Stimulated activated naive CD8-positive, alpha-beta T cell treated with anti-CD3 and anti-CD28 coated beads, Interleukin-15, amount 100 ng/mL, for 72 hours (primary cell): Measurements from ENCODE around the gene DOCK4.

Experiments
- ATAC-seq: fragments of 150-1000 bp; cut with Tn5 transposase; 2 replicates; pipeline ENCODE4 v1.10.0; 2021; ENCODE audit warnings: mild to moderate bottlenecking, moderate library complexity
- DNase-seq, 2 donors: peaks; one replicate each; pipeline ENCODE4 v3.0.0; 2021 to 2022
- H3K27ac Mint-ChIP-seq, 2 donors: one replicate each; pipeline ENCODE4 v1.8.0; 2022; ENCODE audit warnings: mild to moderate bottlenecking in 2 of 2, mixed read lengths in 2 of 2, moderate library complexity in 2 of 2
- H3K27me3 Mint-ChIP-seq: one replicate; pipeline ENCODE4 v1.8.0; 2022; ENCODE audit warnings: mixed read lengths
- H3K4me1 Mint-ChIP-seq: one replicate; pipeline ENCODE4 v1.8.0; 2022; ENCODE audit warnings: mild to moderate bottlenecking, mixed read lengths
- H3K4me3 Mint-ChIP-seq, 2 donors: one replicate each; pipeline ENCODE4 v1.8.0; 2022; ENCODE audit warnings: mild to moderate bottlenecking in 2 of 2, mixed read lengths in 2 of 2, moderate library complexity in 1 of 2
- H3K9me3 Mint-ChIP-seq, 2 donors: one replicate each; pipeline ENCODE4 v1.8.0; 2022; ENCODE audit warnings: mixed read lengths in 2 of 2

Gene DOCK4

DNA sequence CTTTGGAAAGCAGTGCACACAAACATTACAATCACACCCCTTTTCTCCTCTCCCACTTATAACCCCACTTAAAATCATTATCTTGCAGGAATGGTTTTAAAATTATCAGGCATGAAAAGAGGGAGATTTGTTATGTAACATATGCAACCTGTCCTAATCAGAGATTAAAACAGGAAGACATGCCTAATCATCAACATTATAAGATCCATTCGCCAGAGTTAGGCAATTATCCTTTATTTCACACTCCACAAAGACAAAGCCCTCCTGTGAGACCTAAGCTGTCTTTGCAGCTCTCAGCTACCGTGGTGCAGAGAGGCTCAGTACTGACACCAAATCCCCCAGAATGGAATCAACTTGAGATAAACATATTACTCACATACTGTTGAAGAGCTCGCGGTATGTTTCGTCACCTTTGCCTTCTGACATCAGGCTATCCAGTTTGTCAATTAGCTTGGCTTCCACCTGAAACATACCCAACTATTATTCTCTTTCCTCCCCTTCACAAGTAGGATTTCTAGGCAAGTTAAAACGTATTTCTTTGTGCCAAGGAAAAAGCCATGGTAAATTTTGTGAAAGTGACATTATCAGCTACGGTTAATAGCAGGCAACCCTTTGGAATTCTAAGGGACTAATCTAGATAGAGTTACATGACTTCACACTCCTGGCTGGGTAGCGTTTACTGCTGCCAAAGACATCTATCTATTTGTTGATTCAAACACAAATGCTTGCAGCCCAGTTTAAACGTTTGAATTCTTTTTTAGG, 417.7 kb downstream of the DOCK4 start:
- ATAC-seq (no peak), DNase-seq (no peak)
- Mint-ChIP-seq H3K27ac (no peak overlapping the region), H3K4me1 (no peaks in the 10 kb centered on the region), H3K9me3 (peaks cover 0 to under 1% of the 10 kb centered on the region in 2 donors), H3K27me3 (peaks cover 20% of the 10 kb centered on the region), H3K4me3 (no peak overlapping the region)

DNA sequence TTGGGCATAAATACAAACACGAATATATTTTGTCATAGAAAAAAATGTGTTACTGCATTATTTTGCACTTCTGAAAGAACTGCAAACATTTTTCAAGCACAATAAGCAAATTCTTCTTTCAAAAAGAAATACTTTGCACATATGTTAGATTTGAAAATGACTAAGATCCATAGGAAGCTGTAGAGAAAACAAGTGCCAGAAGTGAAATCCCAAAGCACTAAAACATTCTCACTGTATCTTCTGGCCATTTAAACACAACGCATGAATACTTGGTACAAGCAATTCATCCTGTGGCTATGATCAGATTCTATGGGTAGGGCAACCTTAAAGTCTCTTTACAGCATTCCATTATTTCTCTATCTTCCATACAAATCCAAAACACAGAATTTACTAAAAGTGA, 418.5 kb downstream of the DOCK4 start:
- H3K27me3 Mint-ChIP-seq: peaks cover 20% of the 10 kb centered on the region
- H3K27ac Mint-ChIP-seq: no peak overlapping the region
- DNase-seq (no peak), ATAC-seq (no peak)
- H3K4me1 Mint-ChIP-seq: no peaks in the 10 kb centered on the region
- no peaks in the 10 kb centered on the region for H3K9me3 Mint-ChIP-seq
- H3K4me3 Mint-ChIP-seq: no peak overlapping the region

DNA sequence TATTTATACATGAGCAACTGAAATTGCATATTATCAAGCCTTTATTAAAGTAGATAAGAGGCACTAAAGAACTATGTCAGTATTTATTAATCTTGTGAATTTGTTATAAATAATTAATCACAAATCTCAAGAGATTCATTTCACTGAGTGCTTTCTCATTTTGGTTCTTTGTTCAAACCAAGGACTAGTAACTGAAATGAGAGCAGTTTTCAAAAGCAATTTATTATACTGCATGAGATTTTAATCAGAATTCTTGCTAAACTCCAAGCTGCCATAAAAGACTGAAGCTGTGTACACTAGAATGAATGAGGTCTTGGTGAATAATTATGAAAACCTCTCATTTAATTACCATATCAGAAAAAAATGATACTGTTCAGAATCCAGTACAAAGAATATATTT, 419.1 kb downstream of the DOCK4 start:
- H3K27me3 Mint-ChIP-seq: peaks cover 20% of the 10 kb centered on the region
- ATAC-seq (no peak), DNase-seq (no peak)
- H3K4me1 Mint-ChIP-seq: no peaks in the 10 kb centered on the region
- H3K9me3 Mint-ChIP-seq: no peaks in the 10 kb centered on the region
- no peak overlapping the region for H3K4me3 Mint-ChIP-seq
- H3K27ac Mint-ChIP-seq: no peak overlapping the region

DNA sequence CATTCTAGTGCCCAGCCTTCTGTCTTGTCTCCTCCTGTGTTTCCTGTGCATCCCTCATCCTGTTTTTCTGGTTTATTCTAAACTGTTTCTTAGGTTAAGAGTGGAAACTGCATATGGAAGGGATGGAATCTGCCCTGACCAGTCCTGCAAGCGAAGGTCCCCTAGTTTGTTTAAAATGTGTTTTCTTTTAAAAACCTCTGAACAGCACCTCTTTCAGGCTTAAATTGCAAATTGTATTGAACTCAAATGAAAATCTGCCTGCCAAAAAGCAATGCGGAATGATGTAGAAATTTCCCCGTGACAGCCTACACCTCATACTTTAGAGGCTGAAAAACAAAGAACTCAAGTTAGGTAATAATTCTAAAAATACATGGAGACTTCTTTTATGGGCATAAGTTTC, 421.1 kb downstream of the DOCK4 start:
- Mint-ChIP-seq H3K4me3 (no peak overlapping the region), H3K4me1 (no peaks in the 10 kb centered on the region), H3K27me3 (peaks cover 33% of the 10 kb centered on the region), H3K27ac (no peak overlapping the region), H3K9me3 (no peaks in the 10 kb centered on the region)
- ATAC-seq (no peak), DNase-seq (no peak)

DNA sequence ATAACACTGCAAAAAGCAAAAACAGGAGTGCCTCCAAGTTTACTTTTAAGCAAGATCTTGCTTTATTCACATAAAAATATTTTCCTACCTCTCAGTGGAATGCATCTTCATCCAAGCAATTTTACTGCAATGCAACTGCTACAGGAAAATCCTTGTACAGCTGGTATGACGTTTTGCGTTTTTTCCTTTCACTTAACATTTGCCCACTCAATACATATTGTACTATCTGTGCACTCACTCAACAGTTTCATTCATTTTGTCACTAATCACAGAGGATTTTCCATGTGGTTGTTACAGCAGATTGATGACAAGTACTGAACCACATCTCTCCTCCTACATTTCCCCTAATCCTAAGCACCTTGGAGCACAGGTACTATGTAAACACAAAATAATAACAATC, 421.9 kb downstream of the DOCK4 start:
- no peak for DNase-seq
- H3K9me3 Mint-ChIP-seq: no peaks in the 10 kb centered on the region
- no peak overlapping the region for H3K27ac Mint-ChIP-seq
- H3K27me3 Mint-ChIP-seq: peaks cover 41% of the 10 kb centered on the region
- no peak for ATAC-seq
- no peak overlapping the region for H3K4me3 Mint-ChIP-seq
- H3K4me1 Mint-ChIP-seq: no peaks in the 10 kb centered on the region

DNA sequence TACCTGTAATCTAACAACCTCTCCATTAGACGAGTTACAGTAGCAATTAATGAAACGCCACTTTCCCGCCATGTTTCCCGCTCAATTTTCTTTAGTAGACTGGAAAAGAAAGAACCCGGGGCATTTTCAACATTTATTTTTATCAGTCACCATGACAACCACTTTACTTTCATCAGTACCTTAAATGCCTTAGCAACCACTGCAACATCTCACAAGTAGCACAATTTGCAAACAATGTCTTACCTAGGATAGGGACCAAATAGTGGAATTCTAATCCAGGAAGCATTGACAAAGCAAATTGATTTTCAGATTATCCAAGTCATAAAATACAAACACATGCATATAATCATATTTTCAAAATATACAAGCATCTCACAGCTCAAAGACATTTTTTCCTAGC, 422.3 kb downstream of the DOCK4 start:
- Mint-ChIP-seq H3K4me1 (no peaks in the 10 kb centered on the region), H3K9me3 (no peaks in the 10 kb centered on the region), H3K27me3 (peaks cover 41% of the 10 kb centered on the region), H3K27ac (no peak overlapping the region), H3K4me3 (no peak overlapping the region)
- ATAC-seq: no peak
- no peak for DNase-seq

DNA sequence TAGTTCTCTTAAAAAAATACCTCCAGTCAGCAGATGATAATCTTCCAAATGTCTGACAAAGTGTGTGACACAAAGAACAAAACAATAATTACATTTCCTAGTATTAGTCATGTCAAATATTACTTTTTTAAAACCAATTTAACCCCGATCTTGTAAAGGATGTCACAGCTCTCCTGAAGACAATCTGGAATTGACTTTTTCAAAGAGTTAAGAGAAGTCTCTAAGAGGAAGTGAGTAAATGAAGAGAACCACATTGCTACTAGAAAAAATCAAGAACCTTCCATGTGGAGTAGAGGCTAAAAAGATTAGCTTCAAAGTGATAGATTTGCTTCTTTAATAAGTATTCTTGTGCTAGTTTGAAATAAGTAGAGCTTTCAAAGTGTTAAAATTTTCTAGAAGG, 425.7 kb downstream of the DOCK4 start:
- Mint-ChIP-seq H3K4me3 (no peak overlapping the region), H3K4me1 (no peaks in the 10 kb centered on the region), H3K27me3 (peaks cover 32% of the 10 kb centered on the region), H3K9me3 (peaks cover 0 to 5% of the 10 kb centered on the region in 2 donors), H3K27ac (no peak overlapping the region)
- ATAC-seq (no peak), DNase-seq (no peak)

DNA sequence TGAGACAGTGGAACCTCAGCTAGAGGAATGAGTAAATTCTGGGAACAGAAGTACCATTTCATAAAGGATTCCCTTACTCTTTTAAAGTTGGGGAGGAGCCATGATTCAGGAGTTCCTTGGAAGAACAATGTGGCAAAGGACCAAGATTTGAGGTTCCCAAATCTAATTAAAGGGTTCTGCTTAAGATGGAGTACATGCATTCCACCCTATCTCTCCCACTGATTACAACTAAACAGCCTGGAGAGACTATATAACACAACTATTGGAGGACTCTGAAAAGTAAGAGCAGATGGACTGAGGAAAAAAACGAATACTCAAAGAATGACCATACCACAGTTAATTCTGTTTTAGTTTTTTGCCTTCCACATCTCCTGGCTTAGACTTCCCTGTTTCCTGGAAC, 431.0 kb downstream of the DOCK4 start:
- H3K27me3 Mint-ChIP-seq: peaks cover 8% of the 10 kb centered on the region
- H3K4me3 Mint-ChIP-seq: no peak overlapping the region
- peaks cover 0 to 7% of the 10 kb centered on the region in 2 donors for H3K9me3 Mint-ChIP-seq
- ATAC-seq: no peak
- H3K27ac Mint-ChIP-seq: no peak overlapping the region
- DNase-seq: no peak
- H3K4me1 Mint-ChIP-seq: no peaks in the 10 kb centered on the region

DNA sequence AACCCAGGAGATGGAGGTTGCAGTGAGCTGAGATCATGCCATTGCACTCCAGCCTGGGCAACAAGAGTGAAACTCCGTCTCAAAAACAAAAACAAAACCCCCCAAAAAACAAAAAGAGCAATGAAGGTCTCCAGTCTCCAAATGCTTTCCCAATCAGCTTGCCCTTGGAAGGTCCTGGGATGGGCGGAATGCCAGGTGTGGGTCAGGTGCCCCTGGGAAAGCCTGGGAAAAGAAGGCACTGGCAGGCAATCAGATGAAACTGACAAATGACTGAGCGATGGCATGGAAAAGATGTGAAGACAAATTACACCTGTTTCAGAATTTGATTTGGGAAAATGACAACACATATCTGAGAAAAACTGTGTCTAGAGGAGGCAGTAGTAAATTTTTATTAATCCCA, 433.5 kb downstream of the DOCK4 start:
- no peak for DNase-seq
- Mint-ChIP-seq H3K27ac (no peak overlapping the region), H3K4me3 (no peak overlapping the region), H3K4me1 (no peaks in the 10 kb centered on the region), H3K9me3 (peaks cover 0 to 7% of the 10 kb centered on the region in 2 donors), H3K27me3 (no peaks in the 10 kb centered on the region)
- ATAC-seq: no peak

DNA sequence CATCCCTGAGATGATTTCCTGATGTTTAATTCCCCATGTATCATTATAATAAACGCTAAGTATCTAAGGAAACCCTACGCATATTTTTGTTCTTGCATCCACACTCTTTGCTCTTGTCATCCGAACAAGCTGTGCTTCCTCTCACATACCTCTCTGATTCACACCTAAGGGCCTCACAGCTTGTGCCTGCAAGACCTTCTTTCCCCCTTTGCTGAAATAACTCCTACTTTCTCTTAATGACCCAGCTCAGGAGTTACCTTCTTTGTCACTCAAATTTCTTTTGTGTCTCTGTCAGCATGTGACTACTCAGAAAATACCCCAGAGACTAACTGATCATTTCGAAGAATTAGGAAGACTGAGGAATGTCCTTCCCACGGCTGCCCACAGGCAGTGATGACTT, 434.6 kb downstream of the DOCK4 start:
- no peak for DNase-seq
- Mint-ChIP-seq H3K4me3 (no peak overlapping the region), H3K27me3 (no peaks in the 10 kb centered on the region), H3K9me3 (peaks cover 0 to 7% of the 10 kb centered on the region in 2 donors), H3K4me1 (no peaks in the 10 kb centered on the region), H3K27ac (no peak overlapping the region)
- ATAC-seq: no peak

DNA sequence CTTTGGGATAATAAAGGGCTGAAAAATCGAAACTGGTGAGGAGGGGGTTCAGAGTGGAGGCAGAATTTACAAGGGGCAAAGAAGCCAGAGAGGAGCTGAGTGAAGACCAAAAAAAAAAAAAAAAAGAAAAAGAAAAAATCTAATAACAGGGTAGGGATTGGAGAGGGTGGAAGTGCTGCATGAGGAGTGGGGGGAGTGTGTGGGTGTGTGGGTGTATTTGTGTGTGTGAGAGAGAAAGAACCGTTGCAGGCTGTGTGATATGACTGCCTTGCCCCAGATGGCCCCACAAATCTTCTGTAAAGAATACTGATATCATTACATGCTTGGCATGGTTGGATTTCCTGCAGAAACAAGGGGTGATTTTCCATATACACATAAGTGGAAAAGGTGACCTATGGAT, 436.1 kb downstream of the DOCK4 start:
- ATAC-seq: no peak
- Mint-ChIP-seq H3K4me1 (no peaks in the 10 kb centered on the region), H3K9me3 (no peaks in the 10 kb centered on the region), H3K27ac (no peak overlapping the region), H3K4me3 (no peak overlapping the region), H3K27me3 (no peaks in the 10 kb centered on the region)
- no peak for DNase-seq

DNA sequence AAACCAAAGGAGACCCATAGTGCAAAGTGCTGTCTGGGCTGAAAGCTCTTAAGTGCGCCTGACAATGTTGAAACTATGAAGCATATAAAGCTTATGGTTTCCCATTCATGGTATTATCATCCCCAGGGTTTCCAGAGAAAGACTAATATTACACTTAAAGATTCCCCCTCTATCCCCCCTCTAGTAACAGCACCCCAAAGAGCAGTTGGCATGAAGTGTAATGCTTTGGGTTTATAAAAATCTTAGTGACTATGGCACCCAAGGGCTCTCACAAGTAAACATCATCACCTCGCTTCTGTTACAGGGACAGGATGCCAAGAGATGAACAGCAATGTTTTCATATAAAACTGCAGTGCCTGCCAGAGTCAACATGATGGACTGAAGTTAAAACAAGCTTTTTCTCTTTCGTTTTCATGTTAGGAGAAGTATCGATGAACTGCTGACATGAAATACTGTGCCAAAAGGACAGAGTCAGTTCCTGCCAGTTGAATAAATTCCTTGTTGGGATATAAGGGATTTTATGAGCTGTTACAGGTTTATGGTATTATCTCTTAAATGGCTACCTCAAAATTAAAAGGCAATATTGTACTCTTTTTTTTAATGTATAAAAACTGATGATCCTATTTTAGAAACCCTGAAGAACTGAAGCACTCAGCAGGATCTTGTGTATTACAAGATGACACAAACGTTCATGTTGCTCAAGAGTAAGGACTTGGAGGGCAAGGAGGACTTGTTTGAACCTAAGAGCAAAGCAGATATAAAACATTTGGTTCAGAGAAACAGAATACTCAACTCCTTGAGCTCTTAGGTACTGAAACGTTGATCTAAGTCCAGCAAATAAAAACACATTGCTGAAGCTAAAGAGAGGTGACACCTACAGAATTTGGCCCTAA, 440.2 kb downstream of the DOCK4 start:
- no peak overlapping the region for H3K4me3 Mint-ChIP-seq
- H3K27ac Mint-ChIP-seq: no peak overlapping the region
- H3K27me3 Mint-ChIP-seq: no peaks in the 10 kb centered on the region
- H3K4me1 Mint-ChIP-seq: no peaks in the 10 kb centered on the region
- DNase-seq (no peak), ATAC-seq (no peak)
- no peaks in the 10 kb centered on the region for H3K9me3 Mint-ChIP-seq

DNA sequence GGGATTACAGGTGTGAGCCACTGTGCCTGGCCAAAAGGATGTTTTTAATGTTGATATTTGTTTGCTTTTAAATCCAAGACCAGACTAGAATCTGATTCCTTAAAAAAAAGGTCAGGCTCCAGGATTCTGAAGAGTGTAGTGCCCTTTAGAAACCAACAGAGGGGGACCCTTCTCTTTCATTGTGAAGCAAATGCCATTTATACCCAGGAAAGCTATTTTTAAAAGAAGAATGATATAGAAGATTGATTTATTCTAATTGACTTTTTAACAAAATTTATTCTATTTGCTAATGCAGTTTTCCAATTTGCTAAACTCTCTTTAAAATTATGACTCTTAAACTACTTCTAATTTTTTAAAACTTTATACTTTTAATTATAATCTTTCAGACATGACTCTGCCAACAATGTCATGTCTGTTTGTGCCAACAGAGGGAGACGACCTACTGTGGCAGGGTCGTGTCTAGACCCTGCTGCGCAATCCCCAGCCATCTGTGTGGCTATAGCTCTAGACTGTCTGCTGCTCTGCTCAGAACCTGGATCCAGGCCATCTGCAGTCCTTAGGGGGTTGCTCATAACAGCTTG, 442.9 kb downstream of the DOCK4 start:
- H3K27me3 Mint-ChIP-seq: no peaks in the 10 kb centered on the region
- no peaks in the 10 kb centered on the region for H3K4me1 Mint-ChIP-seq
- no peaks in the 10 kb centered on the region for H3K9me3 Mint-ChIP-seq
- H3K4me3 Mint-ChIP-seq: no peak overlapping the region
- ATAC-seq: no peak
- no peak overlapping the region for H3K27ac Mint-ChIP-seq
- no peak for DNase-seq

DNA sequence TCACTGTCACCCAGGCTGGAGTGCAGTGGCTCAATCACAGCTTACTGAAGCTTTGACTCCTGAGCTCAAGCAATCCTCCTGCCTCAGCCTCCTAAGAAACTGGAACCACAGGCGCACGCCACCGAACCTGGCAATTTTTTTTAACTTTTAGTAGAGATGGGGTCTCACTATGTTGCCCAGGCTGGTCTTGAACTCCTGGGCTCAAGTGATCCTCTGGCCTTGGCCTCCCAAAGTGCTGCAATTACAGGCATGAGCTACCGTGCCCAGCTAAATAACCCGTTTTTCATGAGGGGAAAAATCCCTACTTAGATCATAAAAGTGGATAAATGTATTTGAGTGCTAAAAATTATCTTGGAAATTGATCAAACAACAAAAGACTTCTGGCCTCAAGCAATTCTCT, 443.4 kb downstream of the DOCK4 start:
- no peak for ATAC-seq
- Mint-ChIP-seq H3K4me1 (no peaks in the 10 kb centered on the region), H3K9me3 (no peaks in the 10 kb centered on the region), H3K27me3 (no peaks in the 10 kb centered on the region), H3K27ac (no peak overlapping the region), H3K4me3 (no peak overlapping the region)
- DNase-seq: no peak

DNA sequence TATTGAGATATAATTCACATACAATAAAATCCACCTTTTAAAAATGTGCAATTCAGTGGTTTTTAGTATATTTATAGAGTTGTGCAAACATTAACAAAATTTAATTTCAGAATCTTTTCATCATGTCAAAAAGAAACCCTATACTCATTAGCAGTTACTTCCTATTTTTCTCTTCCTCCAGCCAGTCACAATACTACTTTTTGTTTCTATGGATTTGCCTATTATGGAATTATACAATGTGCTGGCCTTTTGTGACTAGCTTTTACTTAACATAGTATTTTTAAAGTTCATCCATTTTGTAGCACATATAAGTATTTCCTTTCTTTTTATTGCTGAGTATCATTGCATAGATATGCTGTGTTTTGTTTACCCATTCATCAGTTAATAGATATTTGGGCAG, 444.0 kb downstream of the DOCK4 start:
- no peaks in the 10 kb centered on the region for H3K4me1 Mint-ChIP-seq
- DNase-seq (no peak), ATAC-seq (no peak)
- no peak overlapping the region for H3K27ac Mint-ChIP-seq
- H3K27me3 Mint-ChIP-seq: no peaks in the 10 kb centered on the region
- no peak overlapping the region for H3K4me3 Mint-ChIP-seq
- no peaks in the 10 kb centered on the region for H3K9me3 Mint-ChIP-seq

DNA sequence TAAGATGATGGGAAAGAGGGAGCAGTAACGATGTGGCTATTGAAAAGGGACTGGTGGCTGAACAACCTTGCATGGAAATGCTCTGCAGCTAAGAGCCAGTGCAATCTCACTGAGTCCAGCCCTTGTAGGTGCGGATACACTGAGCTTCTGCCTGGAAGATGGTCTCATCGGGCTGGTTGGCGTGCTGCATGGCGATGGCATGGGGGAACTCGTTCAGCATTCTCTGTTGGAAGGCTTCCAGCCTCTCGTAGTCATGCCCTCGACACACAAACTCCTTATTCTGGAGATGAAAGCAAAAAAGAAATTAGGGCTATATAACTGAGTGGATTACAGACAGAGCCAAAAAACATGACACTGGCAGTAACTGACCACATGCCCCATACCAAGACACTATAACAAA, 446.2 kb downstream of the DOCK4 start:
- no peak overlapping the region for H3K27ac Mint-ChIP-seq
- H3K27me3 Mint-ChIP-seq: peaks cover 16% of the 10 kb centered on the region
- ATAC-seq (no peak), DNase-seq (no peak)
- H3K9me3 Mint-ChIP-seq: no peaks in the 10 kb centered on the region
- H3K4me1 Mint-ChIP-seq: peaks cover 5% of the 10 kb centered on the region
- H3K4me3 Mint-ChIP-seq: no peak overlapping the region
